GM12873 (cell line): ENCODE results near the gene PLAC1.

Source experiments
- TF ChIP-seq, protein P1 (sequence below): IDR thresholded peaks from 2 replicates; pipeline ENCODE4 v1.5.1; 2012; ENCODE audit warnings: low read depth, mild to moderate bottlenecking, moderate library complexity, low read length, control low read depth; ENCODE audit not compliant: insufficient read depth; ENCODE audit errors: missing control alignments

The PLAC1 gene

DNA sequence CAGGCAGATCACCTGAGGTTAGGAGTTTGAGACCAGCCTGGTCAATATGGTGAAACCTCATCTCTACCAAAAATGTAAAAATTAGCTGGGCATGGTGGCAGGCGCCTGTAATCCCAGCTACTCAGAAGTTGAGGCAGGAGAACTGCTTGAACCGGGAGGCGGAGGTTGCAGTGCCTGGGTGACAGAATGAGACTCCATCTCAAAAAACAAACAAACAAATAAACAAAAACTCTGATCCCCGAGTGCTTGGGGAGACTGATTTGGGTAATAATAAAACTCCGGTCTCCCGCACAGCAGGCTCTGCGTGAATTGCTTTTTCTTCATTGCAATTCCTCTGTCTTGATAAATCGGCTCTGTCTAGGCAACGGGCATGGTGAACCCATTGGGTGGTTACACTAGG is 124.9 kb downstream of the PLAC1 start:
- TF ChIP-seq, protein P1, sequence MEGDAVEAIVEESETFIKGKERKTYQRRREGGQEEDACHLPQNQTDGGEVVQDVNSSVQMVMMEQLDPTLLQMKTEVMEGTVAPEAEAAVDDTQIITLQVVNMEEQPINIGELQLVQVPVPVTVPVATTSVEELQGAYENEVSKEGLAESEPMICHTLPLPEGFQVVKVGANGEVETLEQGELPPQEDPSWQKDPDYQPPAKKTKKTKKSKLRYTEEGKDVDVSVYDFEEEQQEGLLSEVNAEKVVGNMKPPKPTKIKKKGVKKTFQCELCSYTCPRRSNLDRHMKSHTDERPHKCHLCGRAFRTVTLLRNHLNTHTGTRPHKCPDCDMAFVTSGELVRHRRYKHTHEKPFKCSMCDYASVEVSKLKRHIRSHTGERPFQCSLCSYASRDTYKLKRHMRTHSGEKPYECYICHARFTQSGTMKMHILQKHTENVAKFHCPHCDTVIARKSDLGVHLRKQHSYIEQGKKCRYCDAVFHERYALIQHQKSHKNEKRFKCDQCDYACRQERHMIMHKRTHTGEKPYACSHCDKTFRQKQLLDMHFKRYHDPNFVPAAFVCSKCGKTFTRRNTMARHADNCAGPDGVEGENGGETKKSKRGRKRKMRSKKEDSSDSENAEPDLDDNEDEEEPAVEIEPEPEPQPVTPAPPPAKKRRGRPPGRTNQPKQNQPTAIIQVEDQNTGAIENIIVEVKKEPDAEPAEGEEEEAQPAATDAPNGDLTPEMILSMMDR: no peak

DNA sequence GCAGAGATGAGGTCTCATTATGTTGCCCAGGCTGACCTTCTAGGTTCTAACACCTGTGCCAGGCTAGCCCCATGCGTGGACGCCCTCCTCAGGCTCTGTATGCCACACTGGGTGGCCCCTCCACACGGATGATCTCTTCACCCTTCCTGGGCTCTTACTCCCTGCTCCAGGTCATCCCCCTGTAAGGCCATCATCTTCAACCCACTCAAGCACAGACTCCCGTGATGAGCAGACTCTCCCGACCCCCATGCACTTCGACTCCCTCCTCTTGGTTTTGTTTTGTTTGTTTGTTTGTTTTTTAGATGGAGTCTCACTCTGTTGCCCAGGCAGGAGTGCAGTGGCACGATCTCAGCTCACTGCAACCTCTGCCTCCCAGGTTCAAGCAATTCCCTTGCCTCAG is 127.4 kb downstream of the PLAC1 start:
- TF ChIP-seq, protein P1: no peak

- TF ChIP-seq, protein P1: no peak
Observed at GRCh38 chrX:134529481-134529880, 128.8 kb downstream of the PLAC1 start.

DNA sequence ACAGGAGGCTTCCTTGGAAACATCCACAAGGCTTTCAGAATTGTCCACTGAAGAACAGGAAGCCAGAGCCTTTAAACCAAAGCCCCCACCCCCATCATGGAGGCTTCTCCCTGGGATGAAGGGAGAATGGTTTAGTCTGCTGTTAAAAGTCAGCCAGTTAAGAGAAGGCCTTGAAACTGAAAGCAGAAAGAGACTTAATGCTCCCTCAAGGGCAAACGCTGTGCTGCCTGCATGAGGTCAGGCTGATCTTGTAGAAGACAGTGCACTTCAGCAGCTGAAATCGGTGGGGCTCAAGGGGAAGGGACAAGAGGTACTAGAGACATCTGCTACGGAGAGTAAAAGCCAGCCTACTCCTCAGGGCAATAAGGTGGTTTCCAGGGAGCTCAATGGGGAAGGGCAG is 129.3 kb downstream of the PLAC1 start:
- TF ChIP-seq, protein P1: no peak

DNA sequence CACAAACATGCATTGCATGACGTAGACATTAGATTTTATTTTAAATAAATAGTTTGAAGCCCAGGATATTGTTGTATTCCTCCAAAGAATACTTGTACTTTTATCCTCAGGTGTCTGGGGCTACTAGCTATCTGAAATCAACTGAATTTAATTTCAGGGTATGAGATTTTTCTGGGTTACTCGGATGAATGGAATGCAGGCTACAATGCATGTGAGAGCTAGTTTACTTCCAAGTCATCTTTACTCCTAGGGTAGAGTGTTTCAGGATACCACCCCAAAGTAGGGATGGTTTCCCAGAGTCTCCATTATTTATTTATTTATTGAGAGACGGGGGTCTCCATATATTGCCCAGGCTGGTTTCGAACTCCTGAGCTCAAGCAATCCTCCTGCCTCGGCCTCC is 131.9 kb downstream of the PLAC1 start:
- TF ChIP-seq, protein P1: no peak

DNA sequence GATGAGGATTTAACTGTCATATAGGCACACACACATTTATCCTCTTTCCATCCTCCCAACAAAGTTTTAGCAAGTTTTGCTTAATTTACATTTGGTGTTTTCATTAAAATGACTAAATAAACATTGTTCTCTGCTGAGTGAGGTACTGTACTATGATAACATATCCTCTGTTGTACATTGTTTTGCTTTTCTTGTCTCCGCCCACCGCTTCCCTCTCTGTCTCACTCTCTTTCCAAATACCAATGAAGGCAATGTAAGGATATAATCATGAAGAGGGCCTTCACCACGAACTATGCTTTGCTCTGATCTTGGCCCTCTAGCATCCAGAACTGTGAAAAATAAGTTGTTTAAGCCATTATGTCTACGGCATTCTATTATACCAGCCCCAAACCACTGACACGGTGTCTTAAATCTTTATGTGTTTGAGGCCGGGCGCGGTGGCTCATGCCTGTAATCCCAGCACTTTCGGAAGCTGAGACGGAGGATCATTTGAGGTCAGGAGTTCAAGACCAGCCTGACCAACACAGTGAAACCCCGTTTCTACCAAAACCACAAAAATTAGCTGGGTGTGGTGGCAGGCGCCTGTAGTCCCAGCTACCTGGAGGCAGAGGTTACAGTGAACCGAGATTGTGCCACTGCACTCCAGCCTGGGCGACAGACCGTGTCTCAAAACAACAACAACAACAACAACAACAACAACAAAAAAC is 133.0 kb downstream of the PLAC1 start:
- TF ChIP-seq, protein P1: no peak

- TF ChIP-seq, protein P1: no peak
Observed at GRCh38 chrX:134524181-134524580, 134.1 kb downstream of the PLAC1 start.
